Panc1 (cell line): Measurements from ENCODE around the gene THSD7A. TPM values are rescaled to one million over a fixed set of nuclear protein-coding genes. Genes with fewer than 3 reads are reported as not detected.

Source experiments
- ATAC-seq: fragments of 200-7000 bp; cut with Tn5 transposase; 2 replicates; pipeline ENCODE4 v1.9.1; 2020; ENCODE audit warnings: mild to moderate bottlenecking, moderate library complexity
- BruUV-seq: library from RNA; stranded (reverse); fragments of 400-500 nt; replicated peaks from 2 replicates; lab custom pipeline; 2021; lab: Mats Ljungman, UMichigan
- CTCF ChIA-PET: fragments of 300-600 bp; sonication (Branson Sonifier 250); formaldehyde crosslinking; loops from one replicate; lab custom pipeline; 2022; ENCODE audit warnings: antibody characterized with exemption; lab: Charles Lee
- POLR2A ChIA-PET: fragments of 300-600 bp; sonication (Branson Sonifier 250); formaldehyde crosslinking; loops from one replicate; lab custom pipeline; 2022; ENCODE audit warnings: antibody characterized with exemption; lab: Charles Lee
- DNase-seq: peaks from one replicate; pipeline ENCODE4 v3.0.0-alpha.2; 2010; ENCODE audit warnings: low read depth, low spot score
- H3K27ac ChIP-seq: 2 replicates; pipeline ENCODE4 v1.5.1; 2011; ENCODE audit warnings: mild to moderate bottlenecking, low read length, inconsistent platforms
- H3K27me3 ChIP-seq: fragments of 200-500 bp; sonication (Bioruptor generic); 2 replicates; pipeline ENCODE4 v1.6.0; 2014; ENCODE audit warnings: low read length, inconsistent platforms; ENCODE audit not compliant: control insufficient read depth, insufficient read depth
- H3K36me3 ChIP-seq: fragments of 200-500 bp; sonication (Bioruptor generic); 2 replicates; pipeline ENCODE4 v1.5.1; 2014; ENCODE audit warnings: inconsistent platforms, mild to moderate bottlenecking, low read length, moderate library complexity; ENCODE audit not compliant: control insufficient read depth, insufficient read depth
- H3K4me1 ChIP-seq: 2 replicates; pipeline ENCODE4 v1.5.1; 2011; ENCODE audit warnings: inconsistent platforms, mild to moderate bottlenecking, low read length, moderate library complexity; ENCODE audit not compliant: control insufficient read depth, insufficient read depth
- H3K4me3 ChIP-seq, 2 experiments: 2 replicates each; pipeline ENCODE4 v1.5.1; 2011 to 2012; ENCODE audit warnings: low read depth in 2 of 2, low read length in 2 of 2, mild to moderate bottlenecking in 2 of 2, inconsistent platforms in 1 of 2, moderate library complexity in 1 of 2
- H3K9me3 ChIP-seq: fragments of 200-500 bp; sonication (Bioruptor generic); 2 replicates; pipeline ENCODE4 v1.5.1; 2014; ENCODE audit warnings: low read depth, mild to moderate bottlenecking, inconsistent platforms, low read length, moderate library complexity; ENCODE audit not compliant: control insufficient read depth, insufficient read depth
- CTCF ChIP-seq: fragments of 450-650 bp; IDR thresholded peaks from 2 replicates; pipeline ENCODE4 v1.5.1; 2017; ENCODE audit warnings: mild to moderate bottlenecking
- POLR2AphosphoS5 ChIP-seq: IDR thresholded peaks from 2 replicates; pipeline ENCODE4 v1.6.1; 2012; ENCODE audit warnings: mild to moderate bottlenecking, low read depth, low read length, moderate library complexity
- REST ChIP-seq, 2 experiments: IDR thresholded peaks; 2 replicates each; pipeline ENCODE4 v1.6.1; 2011 to 2012; ENCODE audit warnings: low read depth in 2 of 2, control low read depth in 1 of 2, low read length in 1 of 2, mild to moderate bottlenecking in 1 of 2, moderate library complexity in 1 of 2; ENCODE audit not compliant: insufficient read depth in 1 of 2
- SIN3A ChIP-seq: IDR thresholded peaks from 2 replicates; pipeline ENCODE4 v1.6.1; 2012; ENCODE audit warnings: low read depth, mild to moderate bottlenecking, low read length, moderate library complexity, borderline replicate concordance; ENCODE audit not compliant: insufficient read depth
- TCF7L2 ChIP-seq: IDR thresholded peaks from 2 replicates; pipeline ENCODE4 v1.6.1; 2011; ENCODE audit warnings: mild to moderate bottlenecking, low read depth, low read length, inconsistent platforms
- in situ Hi-C: cut with HindIII; loops from 2 replicates; pipeline ENCODE4 v1.10.0; 2016; ENCODE audit warnings: low sequenced_read_pairs, low pct_unique_long_range_greater_than_20kb
- intact Hi-C: fragments of 100-400 bp; cut with micrococcal nuclease; formaldehyde crosslinking; loops from one replicate; pipeline ENCODE4 v1.10.0; 2022; ENCODE audit not compliant: unreplicated experiment
- total RNA-seq: library from RNA; stranded (reverse); gene quantifications from one replicate; pipeline ENCODE4 v1.2.1, GENCODE V29; 2021; ENCODE audit not compliant: unreplicated experiment

Gene THSD7A
- total RNA-seq, 1 experiment from 2014 or later = 38.6 TPM

GRCh38 chr7:11592699-11593098 is 239.3 kb downstream of the THSD7A start:
- ChIA-PET POLR2A (no interaction called here), CTCF (no interaction called here)
- no TSS peak for BruUV-seq
- H3K27ac ChIP-seq = no peak overlapping the region
- in situ Hi-C loops (no loop called here), intact Hi-C loops (no loop called here)
- H3K27me3 ChIP-seq = no peaks in the 10 kb centered on the region
- peaks cover 5% of the 10 kb centered on the region; the same call in 1 of the 2 replicates for H3K4me1 ChIP-seq
- H3K4me3 ChIP-seq = no peak overlapping the region
- ATAC-seq (no peak), DNase-seq (no peak)
- no peaks in the 10 kb centered on the region for H3K36me3 ChIP-seq
- TF ChIP-seq POLR2AphosphoS5 (no peak), CTCF (no peak), SIN3A (no peak), TCF7L2 (no peak), REST (IDR thresholded peaks at IDR 0.05; ENCODE audit: insufficient read depth in 1 of 2, low read depth in 2 of 2, low read length in 1 of 2) (no peak)
- no peaks in the 10 kb centered on the region for H3K9me3 ChIP-seq

- ChIA-PET POLR2A (no interaction called here), CTCF (no interaction called here)
- ATAC-seq (no peak), DNase-seq (no peak)
- BruUV-seq = no TSS peak
- no peak overlapping the region for H3K4me3 ChIP-seq
- H3K4me1 ChIP-seq = peaks cover 5% of the 10 kb centered on the region; the same call in 1 of the 2 replicates
- TF ChIP-seq CTCF (no peak), REST (IDR thresholded peaks at IDR 0.05; ENCODE audit: insufficient read depth in 1 of 2, low read depth in 2 of 2, low read length in 1 of 2) (no peak), POLR2AphosphoS5 (no peak), SIN3A (no peak), TCF7L2 (no peak)
- in situ Hi-C loops = no loop called here
- H3K27ac ChIP-seq = no peak overlapping the region
- no peaks in the 10 kb centered on the region for H3K27me3 ChIP-seq
- no peaks in the 10 kb centered on the region for H3K36me3 ChIP-seq
- intact Hi-C loops = no loop called here
- H3K9me3 ChIP-seq = no peaks in the 10 kb centered on the region
Measured at GRCh38 chr7:11591943-11592342, 240.1 kb downstream of the THSD7A start.
